Activated CD8-positive, alpha-beta memory T cell treated with anti-CD3 and anti-CD28 coated beads for 36 hours (primary cell): Measurements from ENCODE around the gene AURKAIP1. TPM values are rescaled to one million over a fixed set of nuclear protein-coding genes. Genes with fewer than 3 reads are reported as not detected.

Experiments used
- CTCF ChIA-PET: fragments of 350-600 bp; sonication (Branson Sonifier 250); formaldehyde crosslinking; loops from one replicate; lab custom pipeline; 2021; ENCODE audit warnings: antibody characterized with exemption; lab: Charles Lee
- POLR2A ChIA-PET: fragments of 350-600 bp; sonication (Branson Sonifier 250); formaldehyde crosslinking; loops from one replicate; lab custom pipeline; 2021; ENCODE audit warnings: antibody characterized with exemption; lab: Charles Lee
- total RNA-seq, 2 experiments: library from RNA; stranded (reverse); gene quantifications; one replicate each; pipeline ENCODE4 v1.2.3, GENCODE V29; 2021

AURKAIP1 gene
- total RNA-seq, 2 experiments from 2014 or later: 164 to 167 TPM

DNA sequence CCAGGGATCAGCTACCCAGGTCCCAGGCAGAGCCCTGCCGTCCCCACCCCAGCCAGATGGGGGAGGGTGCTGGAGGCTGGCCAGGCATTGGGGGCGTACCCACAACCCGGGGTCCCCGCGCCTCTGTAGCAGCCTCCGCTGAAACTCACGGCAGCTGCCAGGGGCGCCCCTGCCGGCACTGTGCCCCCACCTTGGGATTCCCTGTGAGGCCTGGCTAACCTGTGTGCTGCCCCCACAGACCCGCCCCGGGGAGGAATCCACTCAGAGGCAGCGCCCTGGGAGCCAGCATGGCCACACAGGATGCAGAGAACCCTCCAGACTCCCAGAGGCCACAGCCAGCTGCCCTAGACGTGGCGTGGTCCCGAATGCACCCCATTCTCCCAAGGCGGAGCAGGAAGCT, 29.6 kb downstream of the AURKAIP1 start:
- CTCF ChIA-PET: no interaction called here

DNA sequence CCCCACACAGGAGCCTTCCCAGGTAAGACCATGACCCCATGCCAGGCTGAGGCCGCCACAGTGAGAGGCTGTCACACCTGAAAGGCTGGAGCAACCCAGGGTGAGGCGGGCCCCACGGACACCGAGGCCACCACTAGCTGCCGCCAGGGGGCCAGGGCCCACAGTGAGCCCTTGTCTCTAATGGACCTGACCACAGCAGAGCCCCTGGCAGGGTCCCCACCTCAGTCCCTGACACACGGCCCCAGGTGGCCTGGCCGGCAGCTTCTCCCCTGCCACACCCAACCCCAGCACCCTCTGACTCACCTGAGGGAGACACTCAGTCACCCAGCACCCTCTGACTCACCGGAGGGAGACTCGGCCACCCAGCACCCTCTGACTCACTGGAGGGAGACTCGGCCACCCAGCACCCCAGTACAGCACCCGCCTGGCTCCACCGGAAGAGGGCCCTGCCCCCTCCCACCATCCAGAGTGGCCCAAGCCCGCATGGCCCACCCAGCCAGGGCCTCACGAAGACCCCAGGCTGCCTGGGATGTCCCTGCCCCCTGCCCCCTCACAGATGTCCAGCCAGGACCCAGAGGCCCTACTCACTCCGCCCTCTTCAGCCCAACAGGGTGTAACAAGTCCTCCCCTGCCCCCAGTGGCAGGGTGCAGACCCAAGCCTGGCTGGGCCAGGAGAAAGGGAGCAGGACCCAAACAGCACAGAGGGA, 30.2 kb downstream of the AURKAIP1 start:
- ChIA-PET POLR2A (no interaction called here), CTCF (interaction anchor here (1.0 kb wide), 1 partner anchor 28 kb away, joined by 4 read pairs; no protein-coding TSS in a partner anchor)

More for the DNA sequence above, 29.6 kb downstream of the AURKAIP1 start:
- POLR2A ChIA-PET: no interaction called here

DNA sequence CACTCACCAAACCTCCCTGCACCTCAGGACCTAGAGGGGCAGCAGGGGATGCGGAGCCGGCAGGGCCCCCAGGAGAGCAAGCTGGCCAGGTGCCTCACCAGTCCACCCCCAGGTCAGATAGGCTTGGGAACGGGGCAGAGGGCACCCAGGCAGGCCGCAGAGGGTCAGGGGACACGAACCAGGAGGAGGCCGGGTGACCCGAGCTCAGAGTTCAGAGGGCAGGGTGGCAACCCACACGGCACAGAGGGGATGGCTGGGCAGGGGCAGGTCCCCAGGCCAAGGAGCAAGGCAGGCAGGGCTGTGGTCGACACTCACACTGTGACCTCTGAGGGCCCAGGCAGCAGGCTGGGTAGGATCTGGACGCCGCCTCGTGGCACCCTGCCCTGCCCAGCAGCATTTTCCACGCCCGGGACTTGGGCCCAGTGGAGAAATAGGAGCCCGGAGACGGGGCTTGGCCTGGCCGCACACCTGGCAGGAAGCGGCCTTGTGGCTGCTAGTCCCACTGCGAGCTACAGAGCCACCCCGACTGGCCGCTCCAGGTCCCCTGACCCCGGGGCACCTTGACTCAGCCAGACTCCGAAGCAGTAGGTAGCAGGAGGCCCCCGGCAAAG, 31.1 kb downstream of the AURKAIP1 start:
- CTCF ChIA-PET: interaction anchor here (1.0 kb wide), 1 partner anchor 29 kb away, joined by 4 read pairs; no protein-coding TSS in a partner anchor
- POLR2A ChIA-PET: no interaction called here

DNA sequence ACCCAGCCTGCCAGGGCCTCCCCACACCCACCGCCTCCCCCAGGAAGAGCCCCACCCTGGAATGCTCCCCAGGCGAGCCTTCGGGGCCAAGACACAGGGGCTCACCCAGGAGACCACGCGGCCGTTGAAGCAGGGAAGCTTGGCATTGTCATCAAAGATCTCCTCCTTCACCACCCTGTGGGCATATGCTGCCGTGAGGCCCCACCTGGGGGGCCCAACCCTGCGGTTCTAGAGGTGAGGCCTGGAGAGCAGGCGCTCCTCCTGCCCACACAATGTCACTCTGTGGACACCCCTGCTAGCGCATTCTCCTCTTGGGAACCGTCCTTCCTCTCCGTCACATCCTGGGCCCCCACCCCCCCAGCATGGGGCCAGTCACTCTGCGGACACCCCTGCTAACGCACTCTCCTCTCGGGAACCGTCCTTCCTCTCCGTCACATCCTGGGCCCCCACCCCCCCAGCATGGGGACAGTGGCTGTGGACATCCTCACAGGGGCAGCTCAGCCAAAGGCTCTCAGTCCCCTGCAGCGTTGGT, 32.4 kb downstream of the AURKAIP1 start:
- ChIA-PET POLR2A (no interaction called here), CTCF (no interaction called here)

DNA sequence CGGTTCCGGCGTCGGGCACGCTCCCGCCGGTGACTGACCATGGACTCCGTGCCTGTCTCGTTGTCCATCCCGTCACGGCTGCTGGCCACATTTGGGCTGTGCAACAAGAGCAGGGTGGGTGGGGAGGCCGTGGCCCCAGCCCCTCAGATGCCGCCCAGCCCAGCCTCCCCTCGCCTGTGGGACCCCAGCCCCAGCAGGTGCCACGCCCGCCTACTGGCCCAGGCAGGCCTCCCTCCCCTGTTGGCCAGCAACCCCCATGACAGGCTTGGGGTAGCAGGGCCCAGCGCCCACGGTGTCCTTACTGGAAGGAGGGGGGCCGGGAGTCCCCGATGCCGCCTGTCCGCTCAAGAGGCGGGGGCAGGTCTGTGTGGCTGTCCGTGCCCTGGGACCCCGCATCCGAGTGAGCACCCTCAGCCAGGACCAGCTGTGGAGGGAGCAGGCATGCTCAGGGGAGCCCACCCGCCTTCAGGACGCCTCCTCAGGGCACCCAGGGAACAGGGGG, 32.9 kb downstream of the AURKAIP1 start:
- ChIA-PET CTCF (no interaction called here), POLR2A (no interaction called here)

DNA sequence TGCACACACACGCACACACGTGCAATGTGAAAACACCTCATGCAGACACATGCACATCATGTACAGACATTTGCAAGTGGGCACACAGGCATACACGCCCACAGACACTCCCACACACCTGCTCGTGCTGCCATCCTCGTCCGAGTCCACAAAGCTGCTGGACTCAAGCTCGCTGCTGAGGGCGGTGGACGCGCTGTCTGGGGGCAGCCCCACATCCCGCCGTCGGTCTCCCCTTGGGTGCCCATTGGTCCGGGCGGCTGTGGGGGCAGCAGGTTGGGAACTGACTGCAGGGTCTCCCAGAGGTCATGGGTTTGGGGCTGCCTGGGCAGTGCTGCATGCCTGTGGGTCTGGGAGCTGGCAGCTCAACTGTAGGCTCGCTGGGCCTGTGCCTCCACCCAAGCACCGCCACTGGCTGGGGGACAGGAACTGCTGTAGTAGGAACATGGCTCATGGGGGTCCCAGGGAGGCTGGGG, 33.4 kb downstream of the AURKAIP1 start:
- ChIA-PET POLR2A (no interaction called here), CTCF (no interaction called here)

DNA sequence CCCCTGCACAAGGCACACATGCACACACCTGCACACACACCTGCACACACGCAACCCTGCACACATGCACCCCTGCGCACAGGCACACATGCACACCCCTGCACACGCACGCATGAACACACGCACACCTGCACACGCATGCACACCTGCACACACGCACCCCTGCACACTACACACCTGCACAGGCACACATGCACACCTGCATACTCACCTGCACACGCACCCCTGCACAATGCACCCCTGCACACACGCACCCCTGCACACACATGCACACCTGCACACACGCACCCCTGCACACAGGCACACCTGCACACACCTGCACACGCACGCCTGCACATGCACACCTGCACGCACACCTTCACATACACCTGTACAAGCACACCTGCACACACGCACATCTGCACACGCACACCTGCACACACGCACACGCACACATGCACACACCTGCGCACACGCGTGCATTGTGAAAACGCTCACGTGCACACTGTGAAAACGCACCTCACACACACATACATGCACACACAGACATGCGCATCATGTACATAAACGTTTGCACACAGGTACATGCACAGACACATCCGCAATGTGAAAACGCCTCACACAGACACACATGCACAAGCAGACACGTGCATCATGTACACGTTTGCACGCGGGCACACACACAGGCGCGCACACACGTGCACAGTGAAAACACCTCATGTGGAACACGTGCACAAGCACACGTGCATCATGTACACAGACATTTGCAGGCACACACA, 34.0 kb downstream of the AURKAIP1 start:
- POLR2A ChIA-PET: no interaction called here
- CTCF ChIA-PET: no interaction called here

DNA sequence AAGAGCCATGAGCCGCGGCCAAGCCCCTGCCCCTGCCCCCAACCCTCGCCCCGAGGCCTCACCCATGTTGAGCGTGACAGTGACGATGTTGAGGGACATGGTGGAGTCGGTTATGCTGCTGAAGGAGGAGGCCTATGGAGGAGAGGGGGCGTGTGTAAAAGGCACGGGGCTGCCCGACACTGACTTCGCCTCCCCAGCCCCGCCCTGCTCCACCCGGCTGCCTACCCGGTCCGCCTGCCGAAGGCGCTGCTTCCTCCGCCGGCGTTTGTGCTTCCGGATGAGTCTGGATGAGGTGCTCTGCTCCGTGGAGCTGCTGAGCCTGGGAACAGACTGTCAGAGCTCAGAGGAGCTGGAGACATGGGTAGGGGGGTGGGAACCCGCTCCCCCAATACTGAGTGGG, 34.8 kb downstream of the AURKAIP1 start:
- ChIA-PET CTCF (no interaction called here), POLR2A (no interaction called here)

DNA sequence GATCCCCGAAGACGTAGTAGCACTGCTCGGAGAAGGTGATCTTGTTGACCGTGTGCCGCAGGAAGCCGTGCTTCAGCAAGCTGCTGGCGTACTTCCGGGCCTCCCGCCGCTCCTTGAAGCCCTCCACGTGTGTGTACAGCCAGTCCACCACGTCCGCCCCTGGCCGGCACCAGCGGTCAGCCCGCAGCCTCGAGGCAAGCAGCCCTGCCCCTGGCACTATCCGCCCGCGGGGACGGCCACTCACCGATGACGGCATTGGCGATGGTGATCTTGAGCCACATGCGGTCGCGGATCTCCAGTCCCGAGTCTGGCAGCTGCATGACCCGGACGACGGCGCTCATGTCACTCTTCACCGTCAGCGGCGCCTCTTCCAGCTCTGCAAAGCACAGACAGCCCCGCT, 36.7 kb downstream of the AURKAIP1 start:
- ChIA-PET POLR2A (no interaction called here), CTCF (no interaction called here)

DNA sequence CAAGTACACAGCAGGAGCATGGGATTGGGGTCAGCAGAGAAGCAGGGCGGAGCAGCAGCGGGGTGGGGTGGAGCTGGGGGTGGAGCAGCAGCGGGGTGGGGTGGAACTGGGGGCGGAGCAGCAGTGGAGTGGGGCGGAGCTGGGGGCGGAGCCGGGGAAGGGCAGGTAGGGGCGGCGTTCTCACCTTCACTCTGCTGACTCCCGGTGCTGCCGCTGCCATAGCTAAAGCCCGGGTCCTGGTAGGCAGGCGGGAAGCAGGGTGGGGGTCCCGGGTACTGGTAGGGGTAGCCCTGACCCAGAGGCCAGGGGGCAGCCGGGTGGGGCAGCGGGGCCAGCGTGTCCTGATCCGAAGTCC, 37.2 kb downstream of the AURKAIP1 start:
- ChIA-PET CTCF (no interaction called here), POLR2A (no interaction called here)

DNA sequence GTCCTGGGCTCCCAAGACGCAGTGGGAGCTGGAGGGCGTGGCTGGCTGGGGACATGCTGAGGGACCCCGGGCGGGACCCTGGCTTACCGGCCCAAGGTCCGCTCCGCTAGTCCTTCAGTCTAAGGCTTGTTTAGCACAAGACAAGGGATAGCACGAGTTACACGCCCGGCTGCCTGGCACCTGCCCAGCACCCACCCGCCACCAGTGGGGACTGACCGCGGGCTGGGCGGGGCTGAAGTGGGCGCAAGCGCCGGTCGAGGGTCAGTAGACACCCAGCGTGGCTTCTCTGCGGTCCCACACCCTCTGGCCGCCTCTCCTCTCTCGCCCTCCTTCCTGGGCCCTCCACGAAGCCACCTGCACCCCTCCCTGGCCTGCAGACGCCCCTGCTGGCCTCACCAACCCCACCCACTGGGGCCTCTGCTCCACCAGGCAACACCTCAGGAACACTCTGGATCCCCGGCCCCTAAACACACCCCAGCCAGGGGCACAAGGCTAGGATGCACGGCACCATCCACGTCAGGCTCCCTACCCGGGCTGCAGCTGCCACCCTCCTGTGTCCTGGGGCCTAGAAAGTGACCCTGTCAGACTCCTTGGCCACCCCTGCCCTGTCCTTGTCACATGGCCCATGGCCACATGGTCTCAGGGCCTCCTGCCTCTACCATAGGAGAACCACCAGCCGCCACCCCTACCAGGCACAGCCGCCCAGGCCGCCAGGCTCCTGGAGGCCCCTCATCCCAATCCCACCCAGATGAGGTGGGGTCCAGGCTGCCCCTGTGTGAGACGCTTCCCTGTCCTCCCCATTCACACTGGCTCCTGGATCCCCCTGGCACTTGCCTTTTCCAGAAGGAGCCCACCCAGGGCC, 37.8 kb downstream of the AURKAIP1 start:
- CTCF ChIA-PET: no interaction called here
- POLR2A ChIA-PET: no interaction called here

DNA sequence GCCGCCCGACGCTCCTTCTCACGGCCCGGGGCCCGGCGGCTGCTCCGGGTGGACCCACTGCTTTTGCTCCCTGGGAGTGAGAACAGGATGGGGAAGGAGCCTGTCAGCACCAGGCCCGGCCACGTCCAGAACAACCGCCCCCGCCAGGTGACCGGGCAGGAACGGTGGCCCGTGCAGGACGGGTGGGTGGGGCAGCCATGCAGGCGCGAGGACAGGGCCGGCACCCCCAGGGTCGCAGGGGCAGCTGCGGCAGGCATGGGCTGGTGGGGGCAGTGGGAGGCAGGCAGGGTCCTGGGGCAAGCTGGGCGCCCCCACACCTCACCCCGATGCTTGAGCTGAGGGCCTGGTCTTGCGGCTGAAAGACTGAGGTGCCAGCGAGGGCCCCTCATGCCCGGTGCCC, 38.6 kb downstream of the AURKAIP1 start:
- ChIA-PET CTCF (no interaction called here), POLR2A (interaction anchor here (0.5 kb wide), 1 partner anchor 66 kb away, joined by 4 read pairs; no protein-coding TSS in a partner anchor)

DNA sequence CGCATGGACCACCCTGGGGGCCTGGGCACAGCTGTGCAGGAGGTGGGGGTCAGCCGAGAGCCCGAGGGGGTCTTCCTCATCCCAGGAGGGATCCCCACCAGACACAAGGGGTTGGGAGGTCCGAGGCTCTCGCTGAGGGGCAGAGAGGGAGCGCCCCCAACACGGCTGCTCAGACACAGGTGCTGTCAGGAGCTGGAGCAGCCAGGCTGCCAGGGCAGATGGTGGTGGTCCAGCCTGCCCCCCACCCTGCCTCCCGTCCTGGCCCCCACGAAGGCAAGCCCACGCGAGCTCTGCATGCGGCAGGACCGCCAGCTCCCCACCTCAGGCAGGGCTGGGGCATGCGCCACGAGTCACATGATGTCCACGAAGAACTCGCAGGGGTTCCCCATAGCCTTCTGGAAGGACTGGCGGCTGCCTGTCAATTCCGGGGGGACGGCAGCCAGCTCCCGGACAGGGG, 39.2 kb downstream of the AURKAIP1 start:
- POLR2A ChIA-PET: interaction anchor here (0.5 kb wide), 2 partner anchors 67 to 164 kb away, joined by 4 to 5 read pairs; no protein-coding TSS in a partner anchor
- CTCF ChIA-PET: interaction anchor here (1.0 kb wide), 1 partner anchor 213 kb away, joined by 3 read pairs; no protein-coding TSS in a partner anchor

DNA sequence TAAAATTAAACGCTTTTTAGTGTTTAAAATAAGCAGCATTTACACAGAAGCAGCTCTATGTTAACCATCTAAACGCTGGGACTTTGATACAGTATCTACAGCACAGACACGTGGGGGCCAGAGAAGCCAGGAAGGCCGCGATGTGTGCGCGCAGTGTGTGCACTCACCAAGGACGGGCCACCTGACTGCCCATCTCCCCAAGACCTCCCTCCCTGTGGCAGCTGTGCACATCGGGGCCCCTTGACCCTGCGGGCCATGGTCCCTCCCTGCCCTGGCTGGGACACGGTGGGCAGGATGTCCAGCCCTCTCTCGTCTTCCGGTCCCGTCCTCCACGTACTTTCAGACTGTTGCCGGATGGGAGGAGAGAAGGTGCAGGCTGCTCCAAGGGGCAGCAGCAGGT, 39.7 kb downstream of the AURKAIP1 start:
- POLR2A ChIA-PET: no interaction called here
- CTCF ChIA-PET: interaction anchor here (1.0 kb wide), 1 partner anchor 213 kb away, joined by 3 read pairs; no protein-coding TSS in a partner anchor

DNA sequence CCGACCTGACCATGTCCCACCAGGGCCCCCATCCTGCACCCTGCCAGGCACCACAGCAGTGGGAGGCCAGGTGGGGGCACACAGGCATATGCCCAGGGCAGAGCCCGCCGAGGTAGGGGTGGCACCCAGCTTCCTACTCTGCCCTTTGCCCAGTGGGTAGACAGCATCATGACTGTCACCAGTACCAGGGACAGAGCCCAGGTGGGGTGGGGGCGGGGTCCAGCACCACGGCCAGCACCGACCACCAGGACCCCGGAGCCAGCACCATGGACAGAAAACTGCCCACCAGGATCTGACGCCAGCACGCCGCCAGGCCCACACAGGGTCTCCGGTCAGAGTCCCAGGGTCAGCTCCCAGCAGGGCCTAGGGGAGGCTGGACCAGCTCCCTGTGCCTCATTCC, 40.2 kb downstream of the AURKAIP1 start:
- CTCF ChIA-PET: no interaction called here
- POLR2A ChIA-PET: interaction anchor here (0.6 kb wide), 1 partner anchor 446 kb away, joined by 3 read pairs; no protein-coding TSS in a partner anchor

DNA sequence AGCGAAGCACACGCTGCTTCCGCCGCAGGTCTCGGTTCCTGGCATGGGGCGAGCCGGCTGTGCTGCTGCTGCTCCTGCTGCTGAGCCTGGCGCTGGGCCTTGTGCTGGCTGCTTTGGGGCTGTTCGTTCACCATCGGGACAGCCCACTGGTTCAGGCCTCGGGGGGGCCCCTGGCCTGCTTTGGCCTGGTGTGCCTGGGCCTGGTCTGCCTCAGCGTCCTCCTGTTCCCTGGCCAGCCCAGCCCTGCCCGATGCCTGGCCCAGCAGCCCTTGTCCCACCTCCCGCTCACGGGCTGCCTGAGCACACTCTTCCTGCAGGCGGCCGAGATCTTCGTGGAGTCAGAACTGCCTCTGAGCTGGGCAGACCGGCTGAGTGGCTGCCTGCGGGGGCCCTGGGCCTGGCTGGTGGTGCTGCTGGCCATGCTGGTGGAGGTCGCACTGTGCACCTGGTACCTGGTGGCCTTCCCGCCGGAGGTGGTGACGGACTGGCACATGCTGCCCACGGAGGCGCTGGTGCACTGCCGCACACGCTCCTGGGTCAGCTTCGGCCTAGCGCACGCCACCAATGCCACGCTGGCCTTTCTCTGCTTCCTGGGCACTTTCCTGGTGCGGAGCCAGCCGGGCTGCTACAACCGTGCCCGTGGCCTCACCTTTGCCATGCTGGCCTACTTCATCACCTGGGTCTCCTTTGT, 41.3 kb downstream of the AURKAIP1 start:
- ChIA-PET POLR2A (no interaction called here), CTCF (no interaction called here)

DNA sequence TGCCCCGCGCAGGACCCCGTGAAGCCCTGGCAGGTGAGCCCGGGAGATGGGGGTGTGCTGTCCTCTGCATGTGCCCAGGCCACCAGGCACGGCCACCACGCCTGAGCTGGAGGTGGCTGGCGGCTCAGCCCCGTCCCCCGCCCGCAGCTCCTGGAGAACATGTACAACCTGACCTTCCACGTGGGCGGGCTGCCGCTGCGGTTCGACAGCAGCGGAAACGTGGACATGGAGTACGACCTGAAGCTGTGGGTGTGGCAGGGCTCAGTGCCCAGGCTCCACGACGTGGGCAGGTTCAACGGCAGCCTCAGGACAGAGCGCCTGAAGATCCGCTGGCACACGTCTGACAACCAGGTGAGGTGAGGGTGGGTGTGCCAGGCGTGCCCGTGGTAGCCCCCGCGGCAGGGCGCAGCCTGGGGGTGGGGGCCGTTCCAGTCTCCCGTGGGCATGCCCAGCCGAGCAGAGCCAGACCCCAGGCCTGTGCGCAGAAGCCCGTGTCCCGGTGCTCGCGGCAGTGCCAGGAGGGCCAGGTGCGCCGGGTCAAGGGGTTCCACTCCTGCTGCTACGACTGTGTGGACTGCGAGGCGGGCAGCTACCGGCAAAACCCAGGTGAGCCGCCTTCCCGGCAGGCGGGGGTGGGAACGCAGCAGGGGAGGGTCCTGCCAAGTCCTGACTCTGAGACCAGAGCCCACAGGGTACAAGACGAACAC, 42.1 kb downstream of the AURKAIP1 start:
- ChIA-PET CTCF (no interaction called here), POLR2A (interaction anchor here (1.3 kb wide), 1 partner anchor 21 kb away, joined by 3 read pairs; no protein-coding TSS in a partner anchor)
